Measurements from ENCODE around the gene GSK3A.

The GSK3A gene

DNA sequence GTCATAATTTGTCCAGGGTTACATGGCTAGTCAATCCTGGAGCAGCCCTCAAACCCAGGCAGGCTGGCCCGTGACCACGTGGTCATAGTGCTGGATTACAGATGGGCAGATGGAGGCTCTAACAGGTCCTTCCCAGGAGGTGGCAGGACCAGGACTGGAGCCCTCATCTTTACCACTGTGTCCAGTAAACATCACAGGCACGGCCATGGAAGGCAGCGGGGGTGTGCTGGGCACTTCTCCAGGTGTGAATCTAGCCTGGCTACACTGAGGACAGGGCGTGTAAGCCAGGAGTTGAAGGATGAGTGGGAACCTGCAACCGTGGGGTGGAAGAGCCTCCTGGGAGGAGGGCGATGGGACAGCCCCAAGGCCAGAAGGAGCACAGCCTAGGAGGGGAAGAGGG, 32.7 kb upstream of the GSK3A start:
- Histone ChIP-seq H3K4me1 (ENCODE audit: low read length) (peaks cover 35% of the 10 kb centered on the region), H3K27ac (ENCODE audit: low read length) (no peak overlapping the region), H3K79me2 (ENCODE audit: low read length) (peaks cover 23% of the 10 kb centered on the region), H3K4me2 (ENCODE audit: low read length) (no peak overlapping the region), H3K4me3 (ENCODE audit: low read length) (no peak overlapping the region), H3K9ac (ENCODE audit: low read length) (no peak overlapping the region), H3K36me3 (replicated peaks; ENCODE audit: low read depth, low read length) (peaks cover 17% of the 10 kb centered on the region), H3K9me3 (ENCODE audit: insufficient read depth, low read length) (no peaks in the 10 kb centered on the region), H3K27me3 (ENCODE audit: low read depth, low read length) (no peaks in the 10 kb centered on the region), H4K20me1 (ENCODE audit: insufficient read depth, low read length) (no peaks in the 10 kb centered on the region), H2AFZ (ENCODE audit: low read depth, low read length) (no peak overlapping the region)
- TF ChIP-seq EZH2phosphoT487 (IDR thresholded peaks at IDR 0.05; ENCODE audit: low read depth) = no peak
- TF ChIP-seq, protein P1, sequence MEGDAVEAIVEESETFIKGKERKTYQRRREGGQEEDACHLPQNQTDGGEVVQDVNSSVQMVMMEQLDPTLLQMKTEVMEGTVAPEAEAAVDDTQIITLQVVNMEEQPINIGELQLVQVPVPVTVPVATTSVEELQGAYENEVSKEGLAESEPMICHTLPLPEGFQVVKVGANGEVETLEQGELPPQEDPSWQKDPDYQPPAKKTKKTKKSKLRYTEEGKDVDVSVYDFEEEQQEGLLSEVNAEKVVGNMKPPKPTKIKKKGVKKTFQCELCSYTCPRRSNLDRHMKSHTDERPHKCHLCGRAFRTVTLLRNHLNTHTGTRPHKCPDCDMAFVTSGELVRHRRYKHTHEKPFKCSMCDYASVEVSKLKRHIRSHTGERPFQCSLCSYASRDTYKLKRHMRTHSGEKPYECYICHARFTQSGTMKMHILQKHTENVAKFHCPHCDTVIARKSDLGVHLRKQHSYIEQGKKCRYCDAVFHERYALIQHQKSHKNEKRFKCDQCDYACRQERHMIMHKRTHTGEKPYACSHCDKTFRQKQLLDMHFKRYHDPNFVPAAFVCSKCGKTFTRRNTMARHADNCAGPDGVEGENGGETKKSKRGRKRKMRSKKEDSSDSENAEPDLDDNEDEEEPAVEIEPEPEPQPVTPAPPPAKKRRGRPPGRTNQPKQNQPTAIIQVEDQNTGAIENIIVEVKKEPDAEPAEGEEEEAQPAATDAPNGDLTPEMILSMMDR (IDR thresholded peaks at IDR 0.05; ENCODE audit: low read depth, low read length) = no peak

DNA sequence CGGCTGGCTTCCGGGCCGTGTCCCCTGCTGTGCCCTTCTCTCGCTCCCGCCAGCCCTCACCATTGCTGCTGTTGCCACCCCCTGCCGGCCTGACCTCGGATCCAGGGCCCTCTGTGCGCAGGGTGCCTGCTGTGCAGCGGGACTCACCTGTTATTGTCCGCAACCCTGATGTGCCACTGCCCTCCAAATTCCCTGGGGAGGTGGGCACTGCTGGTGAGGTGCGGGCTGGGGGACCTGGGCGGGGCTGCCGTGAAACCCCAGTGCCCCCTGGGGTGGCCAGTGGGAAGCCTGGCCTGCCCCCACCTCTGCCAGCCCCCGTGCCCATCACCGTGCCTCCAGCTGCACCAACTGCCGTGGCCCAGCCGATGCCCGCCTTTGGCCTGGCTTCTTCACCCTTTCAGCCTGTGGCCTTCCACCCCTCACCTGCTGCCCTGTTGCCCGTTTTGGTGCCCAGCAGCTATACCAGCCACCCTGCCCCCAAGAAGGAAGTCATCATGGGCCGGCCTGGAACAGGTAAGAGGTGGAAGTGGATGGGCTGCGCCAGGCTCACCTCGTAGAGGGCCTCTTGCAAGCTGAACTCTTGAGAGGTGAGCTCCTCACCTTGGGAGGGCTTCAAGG, 31.8 kb upstream of the GSK3A start:
- H3K9ac ChIP-seq (ENCODE audit: low read length) = no peak overlapping the region
- H3K4me1 ChIP-seq (ENCODE audit: low read length) = peaks cover 32% of the 10 kb centered on the region
- no peaks in the 10 kb centered on the region for H4K20me1 ChIP-seq (ENCODE audit: insufficient read depth, low read length)
- H2AFZ ChIP-seq (ENCODE audit: low read depth, low read length) = no peak overlapping the region
- peaks cover 31% of the 10 kb centered on the region for H3K79me2 ChIP-seq (ENCODE audit: low read length)
- no peaks in the 10 kb centered on the region for H3K27me3 ChIP-seq (ENCODE audit: low read depth, low read length)
- no peak overlapping the region for H3K4me3 ChIP-seq (ENCODE audit: low read length)
- TF ChIP-seq EZH2phosphoT487 (IDR thresholded peaks at IDR 0.05; ENCODE audit: low read depth) = no peak
- TF ChIP-seq, protein P1 (IDR thresholded peaks at IDR 0.05; ENCODE audit: low read depth, low read length) = no peak
- H3K27ac ChIP-seq (ENCODE audit: low read length) = no peak overlapping the region
- no peaks in the 10 kb centered on the region for H3K9me3 ChIP-seq (ENCODE audit: insufficient read depth, low read length)
- peaks cover 17% of the 10 kb centered on the region for H3K36me3 ChIP-seq (replicated peaks; ENCODE audit: low read depth, low read length)
- H3K4me2 ChIP-seq (ENCODE audit: low read length) = no peak overlapping the region

DNA sequence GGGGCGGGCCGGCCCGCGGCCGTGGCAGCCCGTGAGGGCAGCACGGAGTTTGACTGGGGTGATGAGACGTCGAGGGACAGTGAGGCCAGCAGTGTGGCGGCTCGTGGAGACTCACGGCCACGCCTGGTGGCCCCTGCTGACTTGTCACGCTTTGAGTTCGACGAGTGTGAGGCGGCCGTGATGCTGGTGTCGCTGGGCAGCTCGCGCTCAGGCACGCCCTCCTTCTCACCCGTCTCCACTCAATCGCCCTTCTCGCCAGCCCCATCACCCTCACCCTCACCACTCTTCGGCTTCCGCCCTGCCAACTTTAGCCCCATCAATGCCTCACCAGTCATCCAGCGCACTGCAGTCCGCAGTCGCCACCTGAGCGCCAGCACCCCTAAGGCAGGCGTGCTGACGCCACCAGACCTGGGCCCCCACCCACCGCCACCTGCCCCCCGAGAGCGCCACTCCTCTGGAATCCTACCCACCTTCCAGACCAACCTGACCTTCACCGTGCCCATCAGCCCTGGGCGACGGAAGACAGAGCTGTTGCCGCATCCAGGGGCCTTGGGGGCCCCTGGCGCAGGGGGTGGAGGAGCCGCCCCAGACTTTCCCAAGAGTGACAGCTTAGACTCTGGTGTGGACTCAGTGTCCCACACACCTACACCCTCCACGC, 31.1 kb upstream of the GSK3A start:
- Histone ChIP-seq H3K27me3 (ENCODE audit: low read depth, low read length) (no peaks in the 10 kb centered on the region), H3K4me3 (ENCODE audit: low read length) (no peak overlapping the region), H3K36me3 (replicated peaks; ENCODE audit: low read depth, low read length) (peaks cover 17% of the 10 kb centered on the region), H4K20me1 (ENCODE audit: insufficient read depth, low read length) (no peaks in the 10 kb centered on the region), H3K9me3 (ENCODE audit: insufficient read depth, low read length) (no peaks in the 10 kb centered on the region), H3K4me1 (ENCODE audit: low read length) (peaks cover 28% of the 10 kb centered on the region), H3K4me2 (ENCODE audit: low read length) (no peak overlapping the region), H3K79me2 (ENCODE audit: low read length) (peaks cover 27% of the 10 kb centered on the region), H3K9ac (ENCODE audit: low read length) (no peak overlapping the region), H2AFZ (ENCODE audit: low read depth, low read length) (no peak overlapping the region), H3K27ac (ENCODE audit: low read length) (no peak overlapping the region)
- no peak for TF ChIP-seq EZH2phosphoT487 (IDR thresholded peaks at IDR 0.05; ENCODE audit: low read depth)
- TF ChIP-seq, protein P1 (IDR thresholded peaks at IDR 0.05; ENCODE audit: low read depth, low read length) = no peak

DNA sequence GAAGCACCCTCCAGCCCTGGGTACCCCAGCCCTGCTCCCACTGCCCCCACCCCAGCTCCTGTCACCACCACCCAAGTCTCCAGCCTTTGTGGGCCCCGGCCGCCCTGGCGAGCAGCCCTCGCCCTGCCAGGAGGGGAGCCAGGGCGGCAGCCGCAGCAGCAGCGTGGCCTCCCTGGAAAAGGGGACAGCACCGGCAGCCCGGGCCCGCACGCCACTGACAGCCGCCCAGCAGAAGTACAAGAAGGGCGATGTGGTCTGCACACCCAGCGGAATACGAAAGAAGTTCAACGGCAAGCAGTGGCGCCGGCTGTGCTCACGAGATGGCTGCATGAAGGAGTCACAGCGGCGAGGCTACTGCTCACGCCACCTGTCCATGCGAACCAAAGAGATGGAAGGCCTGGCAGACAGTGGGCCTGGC, 30.6 kb upstream of the GSK3A start:
- Histone ChIP-seq H4K20me1 (ENCODE audit: insufficient read depth, low read length) (no peaks in the 10 kb centered on the region), H3K27me3 (ENCODE audit: low read depth, low read length) (no peaks in the 10 kb centered on the region), H3K4me2 (ENCODE audit: low read length) (no peak overlapping the region), H3K36me3 (replicated peaks; ENCODE audit: low read depth, low read length) (peaks cover 17% of the 10 kb centered on the region), H3K27ac (ENCODE audit: low read length) (no peak overlapping the region), H2AFZ (ENCODE audit: low read depth, low read length) (no peak overlapping the region), H3K4me1 (ENCODE audit: low read length) (peaks cover 28% of the 10 kb centered on the region), H3K9me3 (ENCODE audit: insufficient read depth, low read length) (no peaks in the 10 kb centered on the region), H3K4me3 (ENCODE audit: low read length) (no peak overlapping the region), H3K79me2 (ENCODE audit: low read length) (peaks cover 27% of the 10 kb centered on the region), H3K9ac (ENCODE audit: low read length) (no peak overlapping the region)
- TF ChIP-seq, protein P1 (IDR thresholded peaks at IDR 0.05; ENCODE audit: low read depth, low read length) = no peak
- no peak for TF ChIP-seq EZH2phosphoT487 (IDR thresholded peaks at IDR 0.05; ENCODE audit: low read depth)
